Skeletal muscle satellite cell (primary cell): ENCODE results near the gene THADA.
"Not testable (repeated sequence)": the region's sequence is repeated elsewhere in the genome, so short reads cannot be mapped to it uniquely, and the experiment has no call there.

Experiments used
- H3K27me3 ChIP-seq: 2 replicates; pipeline ENCODE4 v1.7.0; 2013; ENCODE audit warnings: low read length; ENCODE audit not compliant: control insufficient read depth, insufficient read depth
- H3K36me3 ChIP-seq: 2 replicates; pipeline ENCODE4 v1.7.0; 2013; ENCODE audit warnings: mild to moderate bottlenecking, control low read depth, low read length; ENCODE audit not compliant: insufficient read depth
- H3K4me1 ChIP-seq: 2 replicates; pipeline ENCODE4 v1.7.0; 2013; ENCODE audit warnings: low read length; ENCODE audit not compliant: control insufficient read depth, insufficient read depth
- H3K4me2 ChIP-seq: 2 replicates; pipeline ENCODE4 v1.7.0; 2013; ENCODE audit warnings: mild to moderate bottlenecking, low read length
- H3K4me3 ChIP-seq: 2 replicates; pipeline ENCODE4 v1.7.0; 2013; ENCODE audit warnings: low read length
- H3K9ac ChIP-seq: 2 replicates; pipeline ENCODE4 v1.7.0; 2013; ENCODE audit warnings: mild to moderate bottlenecking, low read depth, low read length, moderate library complexity
- H3K9me3 ChIP-seq: replicated peaks from 2 replicates; pipeline ENCODE4 v1.7.0; 2013; ENCODE audit warnings: mild to moderate bottlenecking, control low read depth, low read length

Gene THADA

DNA sequence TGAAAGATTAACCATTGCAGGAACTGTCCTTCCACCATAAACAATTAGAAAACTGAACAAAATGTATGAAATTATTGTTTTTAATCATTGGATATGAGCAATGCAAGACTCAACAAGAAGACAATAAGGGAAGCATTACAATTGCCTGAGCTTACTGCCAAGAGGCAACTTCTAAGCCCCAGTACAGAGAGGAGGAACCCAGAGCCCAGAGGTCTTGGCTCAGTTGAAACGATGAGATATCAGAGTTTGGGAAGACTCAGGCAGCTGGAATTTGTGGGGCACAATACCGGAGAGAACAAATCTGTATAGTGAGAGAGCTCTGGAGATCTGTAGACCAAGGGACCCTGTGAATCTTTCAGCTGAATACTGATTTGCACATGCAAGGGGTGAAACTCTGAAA is 288.8 kb downstream of the THADA start:
- Histone ChIP-seq H3K4me1 (peaks cover 3% of the 10 kb centered on the region), H3K9ac (no peak overlapping the region), H3K4me2 (no peak overlapping the region), H3K9me3 (no peaks in the 10 kb centered on the region), H3K4me3 (no peak overlapping the region), H3K36me3 (no peaks in the 10 kb centered on the region), H3K27me3 (peaks cover 3% of the 10 kb centered on the region)

DNA sequence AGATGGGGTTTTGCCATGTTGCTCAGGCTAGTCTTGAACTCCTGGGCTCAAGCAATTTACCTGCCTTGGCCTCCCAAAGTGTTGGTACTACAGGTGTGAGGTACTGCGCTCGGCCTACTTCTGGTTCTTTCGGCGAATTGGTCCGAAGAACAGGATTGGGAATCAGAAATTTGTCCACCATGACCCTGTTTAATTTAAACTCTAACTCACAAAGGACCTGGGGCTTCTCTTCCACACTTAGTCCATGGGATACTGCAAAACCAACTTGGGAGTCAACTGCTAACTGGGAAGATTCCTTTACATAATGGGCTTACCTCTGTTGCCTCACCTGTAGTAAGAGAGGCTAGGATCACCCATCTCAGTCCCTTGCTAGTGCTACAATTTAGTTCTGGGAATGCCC is 289.6 kb downstream of the THADA start:
- H3K4me2 ChIP-seq, result no peak overlapping the region
- peaks cover 2% of the 10 kb centered on the region for H3K4me1 ChIP-seq
- H3K36me3 ChIP-seq, result no peaks in the 10 kb centered on the region
- peaks cover 3% of the 10 kb centered on the region for H3K27me3 ChIP-seq
- H3K9ac ChIP-seq, result no peak overlapping the region
- H3K4me3 ChIP-seq, result no peak overlapping the region
- H3K9me3 ChIP-seq, result no peaks in the 10 kb centered on the region

DNA sequence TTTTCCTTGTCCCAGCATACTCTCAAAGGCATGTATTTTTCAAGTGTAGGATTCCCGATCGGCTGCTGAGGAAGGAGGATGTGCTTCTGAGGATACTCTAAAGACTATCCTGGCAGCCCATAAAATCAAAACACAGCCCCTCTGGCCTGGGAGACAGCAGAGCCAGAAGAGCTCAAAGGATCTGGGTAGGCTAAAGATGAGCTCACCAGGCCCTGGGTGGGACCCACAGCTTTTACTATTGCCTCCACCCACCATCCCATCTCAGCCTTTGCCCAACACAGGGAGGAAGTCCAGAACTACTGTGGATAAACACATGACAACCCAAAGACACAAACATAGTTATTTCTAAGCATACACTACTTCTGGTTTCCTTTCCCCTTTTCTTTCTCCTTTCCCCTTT is 290.3 kb downstream of the THADA start:
- Histone ChIP-seq H3K4me3 (no peak overlapping the region), H3K36me3 (no peaks in the 10 kb centered on the region), H3K4me2 (no peak overlapping the region), H3K9ac (no peak overlapping the region), H3K4me1 (no peaks in the 10 kb centered on the region), H3K9me3 (no peaks in the 10 kb centered on the region), H3K27me3 (peaks cover 3% of the 10 kb centered on the region)

DNA sequence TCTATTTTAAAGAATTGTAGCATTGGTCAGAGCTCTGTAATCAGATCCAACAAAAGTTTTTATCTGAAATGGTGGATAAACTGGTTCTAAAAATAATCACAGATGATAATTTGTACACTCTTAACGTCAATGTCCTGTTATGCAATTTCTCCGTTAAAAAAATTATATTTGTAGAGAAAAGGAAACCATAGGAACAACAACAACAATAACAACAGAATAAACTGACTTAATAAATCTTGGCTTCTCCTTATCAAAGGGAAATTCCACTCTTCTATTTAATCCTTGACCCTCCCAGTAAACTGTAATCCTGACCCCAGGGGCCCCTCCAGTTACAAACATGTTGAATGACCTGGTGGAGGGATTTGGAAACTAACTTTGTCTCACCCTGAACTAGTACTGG is 290.8 kb downstream of the THADA start:
- H3K4me3 ChIP-seq, result no peak overlapping the region
- H3K4me2 ChIP-seq, result no peak overlapping the region
- H3K9ac ChIP-seq, result no peak overlapping the region
- H3K27me3 ChIP-seq, result peaks cover 3% of the 10 kb centered on the region
- H3K4me1 ChIP-seq, result no peaks in the 10 kb centered on the region
- no peaks in the 10 kb centered on the region for H3K9me3 ChIP-seq
- H3K36me3 ChIP-seq, result no peaks in the 10 kb centered on the region

DNA sequence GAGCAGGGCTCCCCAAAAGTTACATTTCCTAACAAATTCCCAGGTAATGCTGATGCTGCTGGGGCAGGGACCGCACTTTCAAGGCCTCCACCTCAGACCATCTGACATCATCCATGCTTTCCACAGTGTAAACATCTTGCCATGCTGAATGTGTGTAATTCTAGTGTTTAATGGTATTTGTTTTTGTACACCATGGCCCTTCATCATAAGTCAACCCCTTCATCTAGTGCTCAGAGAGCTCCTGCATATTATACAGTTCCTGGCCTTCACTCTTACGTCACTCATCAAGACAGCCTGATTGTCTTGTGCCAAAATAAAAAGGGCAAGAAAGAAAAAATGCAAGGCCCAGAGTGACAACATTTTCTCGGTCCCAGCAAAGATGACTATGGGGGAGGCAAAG is 291.9 kb downstream of the THADA start:
- H3K9me3 ChIP-seq, result no peaks in the 10 kb centered on the region
- no peak overlapping the region for H3K9ac ChIP-seq
- no peaks in the 10 kb centered on the region for H3K36me3 ChIP-seq
- H3K4me3 ChIP-seq, result no peak overlapping the region
- H3K27me3 ChIP-seq, result peaks cover 3% of the 10 kb centered on the region
- H3K4me1 ChIP-seq, result no peaks in the 10 kb centered on the region
- no peak overlapping the region for H3K4me2 ChIP-seq

DNA sequence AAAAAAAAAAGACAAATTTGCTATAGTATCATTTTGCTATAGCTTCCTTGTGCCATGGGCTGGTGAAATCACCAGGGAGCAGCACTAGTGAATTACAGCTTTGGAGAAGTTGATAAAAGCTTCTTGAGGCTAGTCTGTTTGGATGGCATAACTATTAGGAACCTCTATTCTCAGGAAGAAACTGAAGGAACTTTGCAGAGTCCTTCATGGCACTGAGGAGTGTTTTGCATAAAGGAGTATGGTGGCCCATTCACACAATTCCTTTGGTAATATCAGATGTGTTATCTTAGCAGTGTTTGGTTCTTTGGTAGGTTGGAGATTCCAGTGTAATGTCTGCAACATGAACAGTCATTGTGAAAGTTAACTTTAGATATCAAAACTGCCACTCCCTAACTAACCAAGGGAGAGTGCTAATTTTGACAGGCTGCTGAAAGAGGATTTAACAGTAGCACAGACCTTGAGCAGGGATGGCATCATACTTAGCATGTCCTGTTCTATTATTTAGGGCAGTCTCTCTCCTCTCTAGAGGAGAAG is 292.8 kb downstream of the THADA start:
- Histone ChIP-seq H3K4me3 (no peak overlapping the region), H3K9me3 (no peaks in the 10 kb centered on the region), H3K4me1 (no peaks in the 10 kb centered on the region), H3K4me2 (no peak overlapping the region), H3K27me3 (peaks cover 3% of the 10 kb centered on the region), H3K36me3 (no peaks in the 10 kb centered on the region), H3K9ac (no peak overlapping the region)

DNA sequence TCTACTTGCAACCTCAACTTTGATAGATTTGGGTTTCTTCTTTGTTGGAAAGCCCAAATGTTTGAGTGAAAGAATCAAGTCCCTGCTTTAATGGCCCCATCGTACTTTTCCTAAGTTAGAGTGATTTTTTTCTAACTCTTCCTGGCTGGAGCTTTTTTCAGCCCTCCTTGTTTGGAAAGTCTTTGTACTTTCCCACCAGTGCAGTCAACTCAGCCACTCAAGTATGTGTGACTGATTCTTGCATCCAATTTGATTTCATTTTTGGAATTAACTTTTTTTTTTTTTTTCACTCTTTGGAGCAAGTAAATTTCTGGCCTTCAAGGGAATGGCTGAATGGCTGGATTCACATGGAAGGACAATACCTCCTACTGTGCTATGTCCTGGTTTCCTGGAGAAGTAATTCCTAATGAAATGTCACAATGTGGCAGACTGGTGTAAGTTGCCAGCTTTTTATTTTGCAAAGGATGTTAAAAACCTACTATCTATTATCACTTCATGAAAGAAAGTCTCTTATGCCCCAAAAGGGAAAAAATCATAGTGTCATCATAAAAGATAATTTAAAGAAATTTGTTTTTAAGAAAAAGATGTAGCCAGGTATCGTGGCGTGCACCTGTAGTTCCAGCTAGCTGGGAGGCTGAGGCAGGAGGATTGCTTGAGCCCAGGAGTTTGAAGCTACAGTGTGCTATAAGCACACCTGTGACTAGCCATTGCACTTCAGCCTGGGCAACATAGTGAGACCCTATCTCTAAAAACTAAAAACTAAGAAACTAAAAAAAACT is 293.5 kb downstream of the THADA start:
- no peaks in the 10 kb centered on the region for H3K9me3 ChIP-seq
- no peak overlapping the region for H3K4me3 ChIP-seq
- H3K27me3 ChIP-seq, result peaks cover 3% of the 10 kb centered on the region

DNA sequence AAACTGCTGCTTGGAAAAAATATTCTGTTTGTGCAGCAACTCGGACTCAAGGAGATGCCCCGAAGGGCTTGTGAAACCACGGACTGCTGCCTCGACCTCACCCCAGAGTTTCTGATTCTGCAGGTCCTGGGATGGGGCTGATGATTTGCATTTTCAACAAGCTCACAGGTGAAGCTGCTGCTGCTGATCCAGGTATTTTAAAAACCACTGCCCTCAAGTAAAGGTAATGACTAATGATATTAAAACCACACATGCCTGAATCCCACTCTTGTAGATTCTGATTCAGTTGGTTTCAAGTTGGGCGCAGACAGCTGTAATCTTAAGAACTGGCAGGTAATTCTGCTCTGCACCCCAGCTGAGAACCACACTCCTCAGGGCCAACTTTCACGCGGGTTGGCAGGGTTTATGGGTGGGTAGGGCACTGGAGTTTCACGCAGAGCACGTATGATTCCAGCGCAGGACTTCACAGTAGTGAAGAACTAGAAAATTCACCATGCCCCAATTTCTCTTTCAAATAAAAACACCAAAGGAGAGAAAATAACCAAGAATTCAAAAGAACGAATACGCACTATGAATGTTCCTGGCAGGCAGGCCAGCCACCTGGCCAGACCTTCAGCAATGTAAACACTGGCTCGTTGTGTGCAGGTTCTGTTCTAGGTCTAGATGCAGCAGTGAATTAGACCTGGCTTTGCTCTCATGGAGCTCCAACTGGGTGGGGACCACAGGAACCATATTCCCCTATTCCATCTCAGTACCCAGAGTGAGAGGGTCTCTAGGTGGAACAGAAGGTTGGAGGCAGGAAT is 294.9 kb downstream of the THADA start:
- Histone ChIP-seq H3K27me3 (peaks cover 3% of the 10 kb centered on the region), H3K36me3 (no peaks in the 10 kb centered on the region), H3K4me2 (no peak overlapping the region), H3K4me3 (no peak overlapping the region), H3K9me3 (no peaks in the 10 kb centered on the region), H3K4me1 (no peaks in the 10 kb centered on the region), H3K9ac (no peak overlapping the region)

More for the DNA sequence above, 293.5 kb downstream of the THADA start:
- H3K4me2 ChIP-seq, result no peak overlapping the region
- H3K36me3 ChIP-seq, result no peaks in the 10 kb centered on the region
- no peak overlapping the region for H3K9ac ChIP-seq
- no peaks in the 10 kb centered on the region for H3K4me1 ChIP-seq

DNA sequence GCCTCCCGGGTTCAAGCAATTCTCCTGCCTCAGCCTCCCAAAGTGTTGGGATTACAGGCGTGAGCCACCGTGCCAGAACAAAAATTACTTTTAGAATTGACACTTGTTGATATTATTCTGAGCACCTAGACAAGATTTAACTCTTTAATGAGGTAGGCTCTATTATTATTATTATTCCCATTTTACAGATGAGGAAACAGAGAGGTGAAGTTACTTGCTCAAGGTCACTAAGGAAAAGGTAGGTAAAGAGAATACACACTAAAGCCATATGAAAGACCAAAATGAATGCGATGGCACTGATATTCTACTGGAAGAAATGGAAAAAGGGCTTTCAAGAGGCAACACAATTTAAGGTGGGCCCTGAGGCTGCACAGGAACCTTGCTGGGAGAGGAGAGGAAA is 295.6 kb downstream of the THADA start:
- H3K36me3 ChIP-seq, result no peaks in the 10 kb centered on the region
- no peak overlapping the region for H3K4me2 ChIP-seq
- peaks cover under 1% of the 10 kb centered on the region for H3K27me3 ChIP-seq
- no peak overlapping the region for H3K9ac ChIP-seq
- H3K4me3 ChIP-seq, result no peak overlapping the region
- H3K4me1 ChIP-seq, result no peaks in the 10 kb centered on the region
- H3K9me3 ChIP-seq, result no peaks in the 10 kb centered on the region

DNA sequence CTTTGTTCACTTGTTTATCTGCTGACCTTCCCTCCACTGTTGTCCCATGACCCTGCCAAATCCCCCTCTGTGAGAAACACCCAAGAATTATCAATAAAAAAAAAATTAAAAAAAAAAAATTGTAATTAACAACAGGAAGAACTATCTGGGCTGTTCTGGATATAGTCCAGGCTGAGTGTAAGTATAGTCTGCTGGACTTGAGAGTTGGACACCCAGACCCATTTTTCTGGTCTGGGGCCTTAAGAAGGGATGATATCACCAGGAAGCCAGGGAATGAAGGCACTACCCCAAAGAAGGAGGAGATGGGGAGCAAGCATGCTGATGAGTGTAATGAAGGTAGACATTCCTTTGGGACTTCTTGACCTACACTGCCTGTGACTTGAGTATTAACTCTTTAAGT is 297.3 kb downstream of the THADA start:
- H3K4me1 ChIP-seq, result peaks cover 10% of the 10 kb centered on the region

DNA sequence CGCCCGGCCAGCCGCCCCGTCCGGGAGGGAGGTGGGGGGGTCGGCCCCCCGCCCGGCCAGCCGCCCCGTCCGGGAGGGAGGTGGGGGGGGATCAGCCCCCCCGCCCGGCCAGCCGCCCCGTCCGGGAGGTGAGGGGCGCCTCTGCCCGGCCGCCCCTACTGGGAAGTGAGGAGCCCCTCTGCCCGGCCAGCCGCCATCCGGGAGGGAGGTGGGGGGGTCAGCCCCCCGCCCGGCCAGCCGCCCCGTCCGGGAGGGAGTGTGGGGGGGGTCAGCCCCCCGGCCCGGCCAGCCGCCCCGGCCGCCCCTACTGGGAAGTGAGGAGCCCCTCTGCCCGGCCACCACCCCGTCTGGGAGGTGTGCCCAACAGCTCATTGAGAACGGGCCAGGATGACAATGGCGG is 298.1 kb downstream of the THADA start:
- H3K36me3 ChIP-seq, H3K27me3 ChIP-seq, H3K9ac ChIP-seq, H3K4me3 ChIP-seq, H3K9me3 ChIP-seq, H3K4me2 ChIP-seq: not testable (repeated sequence)
- H3K4me1 ChIP-seq, result peaks cover 15% of the 10 kb centered on the region

More for the DNA sequence above, 297.3 kb downstream of the THADA start:
- Histone ChIP-seq H3K27me3 (no peaks in the 10 kb centered on the region), H3K9me3 (no peaks in the 10 kb centered on the region), H3K9ac (no peak overlapping the region), H3K4me3 (no peak overlapping the region), H3K36me3 (no peaks in the 10 kb centered on the region), H3K4me2 (no peak overlapping the region)
